GM18520 (cell line): Measurements from ENCODE around the gene FAM169A.
"Not testable (repeated sequence)": the region's sequence is repeated elsewhere in the genome, so short reads cannot be mapped to it uniquely, and the experiment has no call there.

Experiments used
- ATAC-seq: cut with Tn5 transposase; IDR thresholded peaks from one replicate; pipeline ENCODE4 v1.9.1; 2021; ENCODE audit not compliant: unreplicated experiment

Gene FAM169A

GRCh38 chr5:74865804-74866595 is at the start of gene FAM169A:
FAM169A (minus strand) TSS chr5:74866387; CDS start chr5:74841676, 24,711 bp downstream.
- ATAC-seq: no peak

GRCh38 chr5:74915488-74915887 is 49.3 kb upstream of the FAM169A start:
- no peak for ATAC-seq

GRCh38 chr5:74911421-74911820 is 45.2 kb upstream of the FAM169A start:
- ATAC-seq: not testable (repeated sequence)

GRCh38 chr5:74909888-74910287 is 43.7 kb upstream of the FAM169A start:
- ATAC-seq: not testable (repeated sequence)

- not testable (repeated sequence) for ATAC-seq
Observed at GRCh38 chr5:74908237-74908636, 42.0 kb upstream of the FAM169A start.

- not testable (repeated sequence) for ATAC-seq
Observed at GRCh38 chr5:74904713-74905112, 38.5 kb upstream of the FAM169A start.

- no peak for ATAC-seq
Observed at GRCh38 chr5:74903165-74903787, 37.1 kb upstream of the FAM169A start.

- no peak for ATAC-seq
Observed at GRCh38 chr5:74897049-74897448, 30.9 kb upstream of the FAM169A start.

- ATAC-seq: no peak
Observed at GRCh38 chr5:74895906-74896305, 29.7 kb upstream of the FAM169A start.

- no peak for ATAC-seq
Observed at GRCh38 chr5:74894351-74894750, 28.2 kb upstream of the FAM169A start.

- no peak for ATAC-seq
Observed at GRCh38 chr5:74892921-74893320, 26.7 kb upstream of the FAM169A start.

- ATAC-seq: peak; percentile 67
Observed at GRCh38 chr5:74889523-74890105, 23.4 kb upstream of the FAM169A start.

- ATAC-seq: no peak
Observed at GRCh38 chr5:74888117-74888516, 21.9 kb upstream of the FAM169A start.

- ATAC-seq: no peak
Observed at GRCh38 chr5:74885170-74885569, 19.0 kb upstream of the FAM169A start.

GRCh38 chr5:74882379-74883134 is 16.4 kb upstream of the FAM169A start:
- not testable (repeated sequence) for ATAC-seq

GRCh38 chr5:74877624-74878304 is 11.6 kb upstream of the FAM169A start:
- ATAC-seq: no peak

GRCh38 chr5:74875994-74876791 is 10.0 kb upstream of the FAM169A start:
- no peak for ATAC-seq

- ATAC-seq: no peak
Observed at GRCh38 chr5:74873525-74874249, 7.5 kb upstream of the FAM169A start.
